B cell (primary cell): ENCODE results near the gene ATP2A1.
A peak's percentile ranks its signal among the peaks of the same experiment; 100 is the strongest.

Experiments used
- EZH2 ChIP-seq: IDR thresholded peaks from 2 replicates; pipeline ENCODE4 v1.6.1; 2012; ENCODE audit warnings: borderline replicate concordance, low read depth, mild to moderate bottlenecking, moderate library complexity, low read length; ENCODE audit not compliant: insufficient read depth, poor library complexity, severe bottlenecking
- TF ChIP-seq, protein P1 (sequence below): fragments of 200-600 bp; IDR thresholded peaks from one replicate; pipeline ENCODE4 v1.8.0; 2022; ENCODE audit warnings: antibody characterized with exemption, mild to moderate bottlenecking

DNA sequence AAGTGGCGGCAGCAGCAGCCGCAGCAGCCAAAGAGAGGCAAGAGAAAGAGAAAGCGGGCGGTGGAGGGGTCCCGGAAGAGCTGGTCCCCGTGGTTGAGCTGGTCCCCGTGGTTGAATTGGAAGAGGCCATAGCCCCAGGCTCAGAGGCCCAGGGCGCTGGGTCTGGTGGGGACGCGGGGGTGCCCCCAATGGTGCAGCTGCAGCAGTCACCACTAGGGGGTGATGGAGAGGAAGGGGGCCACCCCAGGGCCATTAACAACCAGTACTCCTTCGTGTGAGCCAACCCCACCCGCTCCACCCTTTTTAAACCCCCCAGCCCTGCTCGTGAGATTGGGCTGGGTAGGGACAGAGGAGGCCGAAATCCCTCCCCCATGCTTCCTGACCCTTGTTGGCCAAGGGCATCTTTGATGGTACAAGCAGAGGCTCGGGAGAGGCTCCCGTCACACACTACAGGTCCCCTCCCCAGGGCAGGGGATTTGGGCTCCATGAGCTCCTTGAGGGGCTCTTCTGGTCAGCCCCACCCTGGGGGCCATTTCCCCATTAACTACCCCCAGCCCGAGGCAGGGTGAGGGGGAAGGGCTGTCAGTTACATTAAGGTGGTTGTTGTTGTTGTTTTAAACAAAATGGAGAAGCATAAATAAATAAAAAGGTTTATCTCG is 4.6 kb upstream of the ATP2A1 start:
- TF ChIP-seq, protein P1, sequence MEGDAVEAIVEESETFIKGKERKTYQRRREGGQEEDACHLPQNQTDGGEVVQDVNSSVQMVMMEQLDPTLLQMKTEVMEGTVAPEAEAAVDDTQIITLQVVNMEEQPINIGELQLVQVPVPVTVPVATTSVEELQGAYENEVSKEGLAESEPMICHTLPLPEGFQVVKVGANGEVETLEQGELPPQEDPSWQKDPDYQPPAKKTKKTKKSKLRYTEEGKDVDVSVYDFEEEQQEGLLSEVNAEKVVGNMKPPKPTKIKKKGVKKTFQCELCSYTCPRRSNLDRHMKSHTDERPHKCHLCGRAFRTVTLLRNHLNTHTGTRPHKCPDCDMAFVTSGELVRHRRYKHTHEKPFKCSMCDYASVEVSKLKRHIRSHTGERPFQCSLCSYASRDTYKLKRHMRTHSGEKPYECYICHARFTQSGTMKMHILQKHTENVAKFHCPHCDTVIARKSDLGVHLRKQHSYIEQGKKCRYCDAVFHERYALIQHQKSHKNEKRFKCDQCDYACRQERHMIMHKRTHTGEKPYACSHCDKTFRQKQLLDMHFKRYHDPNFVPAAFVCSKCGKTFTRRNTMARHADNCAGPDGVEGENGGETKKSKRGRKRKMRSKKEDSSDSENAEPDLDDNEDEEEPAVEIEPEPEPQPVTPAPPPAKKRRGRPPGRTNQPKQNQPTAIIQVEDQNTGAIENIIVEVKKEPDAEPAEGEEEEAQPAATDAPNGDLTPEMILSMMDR: peak; percentile 80
- TF ChIP-seq EZH2: no peak
